ENCODE results near the gene GDI2.
"Not testable (repeated sequence)": the region's sequence is repeated elsewhere in the genome, so short reads cannot be mapped to it uniquely, and the experiment has no call there.

GDI2 gene

DNA sequence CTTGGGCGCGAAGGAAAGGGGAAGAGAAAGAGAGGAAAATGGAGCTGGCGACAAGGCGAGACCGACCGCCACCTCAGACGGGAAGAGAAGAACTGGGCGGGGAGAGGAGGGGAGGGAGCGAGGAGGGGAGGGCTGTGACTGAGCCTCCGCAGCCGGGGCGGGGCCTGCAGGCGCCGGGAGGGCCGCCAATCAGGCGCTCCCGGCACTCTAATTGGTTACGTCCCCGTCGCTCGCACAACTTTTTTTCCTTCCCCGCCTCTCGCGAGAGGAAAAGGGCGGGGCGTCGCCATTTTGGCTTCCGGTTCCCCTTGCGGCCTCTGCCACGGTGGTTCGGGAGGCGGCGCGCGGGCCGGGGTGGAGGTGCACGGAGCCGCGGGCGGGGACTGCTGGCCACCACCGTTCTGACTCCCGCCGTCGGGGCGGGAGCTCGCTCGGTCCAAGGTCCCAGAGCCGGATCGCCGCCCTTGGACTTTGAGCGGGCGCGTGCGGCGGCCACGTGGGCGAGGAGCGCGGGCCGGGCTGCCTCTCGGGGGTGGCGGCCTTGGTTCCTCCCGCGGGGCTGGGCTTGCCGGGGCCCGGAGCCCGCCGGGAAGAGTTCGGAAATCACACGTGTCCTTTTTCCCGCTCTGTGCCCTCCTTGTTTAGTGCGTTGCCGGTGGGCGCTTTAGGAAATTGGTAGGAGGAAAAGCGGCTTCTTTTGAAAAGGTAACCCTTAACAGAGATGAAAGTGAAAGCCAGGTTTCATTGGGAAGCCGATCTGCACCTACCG lies at the start of gene GDI2:
GDI2 (minus strand) TSS at position 94 of the 769 bp plus-strand sequence. CDS start 176 bp downstream, outside the sequence.
- peak; percentile 91 to 92 for DNase-seq (ENCODE audit: low read depth in 2 of 2)

DNA sequence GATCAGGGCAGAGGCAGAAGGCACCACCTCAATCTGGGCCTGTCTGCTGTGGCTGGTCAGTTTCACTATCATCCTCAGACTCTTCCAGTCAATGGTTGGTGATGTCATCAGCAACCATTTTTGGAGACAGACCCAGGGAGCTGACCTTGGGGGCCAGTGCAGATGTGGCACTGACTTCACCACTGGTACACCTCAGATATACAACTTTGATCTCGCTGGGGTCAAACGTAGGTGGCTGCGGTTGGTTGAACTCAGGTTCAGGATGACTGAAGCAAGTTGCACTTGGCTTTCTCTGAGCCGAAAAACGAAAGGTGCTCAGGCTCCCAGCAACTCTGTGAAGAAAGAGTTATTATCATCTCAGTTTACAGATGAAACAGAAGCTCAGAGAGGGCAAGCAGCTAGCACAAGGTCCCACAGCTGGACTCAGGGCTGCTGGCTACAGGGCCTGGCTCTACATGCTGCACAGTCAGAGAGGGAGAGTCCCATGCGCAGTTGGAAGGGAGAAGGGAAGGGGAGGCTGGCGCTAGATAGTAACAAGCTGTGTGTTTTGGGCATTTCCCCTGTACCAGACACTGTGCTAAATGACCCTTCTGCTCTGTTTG lies 49.2 kb upstream of the GDI2 start:
- DNase-seq (ENCODE audit: low read depth in 2 of 2), result peak in 1 of 2 donors; percentile 30

DNA sequence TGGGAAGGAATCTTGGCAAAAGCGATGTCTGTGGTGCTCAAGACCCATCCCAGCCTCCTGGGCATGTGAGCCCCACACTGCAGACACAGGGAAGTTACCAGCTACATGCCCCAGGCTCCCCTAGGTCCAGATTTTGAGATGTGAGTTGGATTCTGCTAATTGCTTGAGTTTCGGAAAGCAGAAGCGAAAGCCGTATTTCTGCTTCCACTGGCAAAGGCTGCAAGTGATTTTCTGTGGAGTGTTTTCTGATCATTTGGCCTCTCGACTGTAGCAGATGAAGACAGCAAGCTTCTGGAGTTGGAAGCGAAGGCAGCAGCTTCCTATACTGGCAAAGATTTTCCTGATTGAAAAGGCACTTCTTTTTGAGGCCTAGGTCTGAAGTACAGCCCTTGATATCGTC lies 46.8 kb upstream of the GDI2 start:
- DNase-seq (ENCODE audit: low read depth in 2 of 2), result no peak

DNA sequence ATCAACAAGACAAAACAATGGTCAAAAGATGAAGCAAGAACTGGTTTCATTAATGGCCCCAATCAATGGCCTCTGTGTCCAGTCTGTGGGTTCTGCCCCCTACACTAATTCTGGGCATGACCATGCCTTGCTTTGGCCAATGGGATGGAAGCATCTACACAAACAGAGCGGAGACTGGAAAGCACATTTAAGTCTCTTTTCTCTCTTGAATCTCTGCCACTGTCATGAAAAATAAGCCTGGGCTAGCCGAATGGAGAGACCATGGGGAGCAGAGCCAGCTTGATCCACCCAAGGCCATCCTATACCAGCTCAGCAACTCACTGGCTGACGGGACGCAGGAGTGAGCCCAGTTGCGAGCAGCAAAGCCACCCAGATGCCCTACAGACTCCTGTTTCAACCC lies 45.6 kb upstream of the GDI2 start:
- no peak for DNase-seq (ENCODE audit: low read depth in 2 of 2)

DNA sequence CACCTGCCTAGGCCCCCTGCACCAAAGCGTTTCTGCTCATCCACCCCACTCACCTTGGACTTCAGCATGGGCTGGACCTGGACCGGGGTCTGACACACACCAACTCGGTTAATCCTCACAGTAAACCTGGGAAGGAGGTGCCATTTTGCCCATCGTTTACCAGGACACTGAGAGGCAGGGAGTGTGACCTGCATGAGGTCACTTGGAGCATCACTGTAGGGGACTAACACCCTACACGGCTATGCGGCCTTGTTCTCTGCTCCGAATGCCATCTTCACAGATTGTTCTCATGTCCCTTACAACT lies 43.4 kb upstream of the GDI2 start:
- no peak for DNase-seq (ENCODE audit: low read depth in 2 of 2)

DNA sequence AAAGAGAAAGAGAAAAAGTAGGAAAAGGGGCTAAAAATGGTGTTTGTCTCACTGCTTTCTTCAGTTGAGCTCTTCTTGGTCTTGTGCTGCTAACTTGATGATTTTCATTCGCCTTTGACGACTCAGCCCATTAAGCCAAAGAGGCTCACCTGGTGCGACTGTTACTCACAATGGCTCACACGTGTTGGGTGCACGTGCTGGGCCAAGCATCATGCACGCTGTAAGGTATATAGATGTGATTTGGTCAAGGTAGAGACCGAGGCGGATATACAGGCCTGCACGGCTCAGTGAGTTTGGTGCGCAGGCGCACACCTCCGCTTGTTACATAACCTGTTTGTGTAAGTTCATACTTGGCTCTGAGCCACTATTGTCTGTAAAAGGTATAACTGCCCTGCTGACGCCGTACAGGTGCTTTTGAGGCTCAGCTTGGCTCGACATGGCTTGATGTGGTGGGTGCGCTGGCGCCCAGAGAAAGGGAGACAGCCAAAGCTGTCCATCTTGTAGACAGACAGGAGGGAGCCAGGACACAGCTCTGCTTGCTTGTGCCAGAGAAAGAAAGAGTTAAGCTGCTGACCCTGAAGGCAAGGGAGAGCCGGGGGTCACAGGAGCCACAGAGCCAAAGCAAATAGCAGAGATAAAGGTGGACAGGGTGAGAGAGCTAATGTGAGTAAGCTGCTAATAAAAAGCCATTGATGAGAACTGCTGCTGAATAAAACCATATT lies 42.9 kb upstream of the GDI2 start:
- DNase-seq (ENCODE audit: low read depth in 2 of 2), result no peak

DNA sequence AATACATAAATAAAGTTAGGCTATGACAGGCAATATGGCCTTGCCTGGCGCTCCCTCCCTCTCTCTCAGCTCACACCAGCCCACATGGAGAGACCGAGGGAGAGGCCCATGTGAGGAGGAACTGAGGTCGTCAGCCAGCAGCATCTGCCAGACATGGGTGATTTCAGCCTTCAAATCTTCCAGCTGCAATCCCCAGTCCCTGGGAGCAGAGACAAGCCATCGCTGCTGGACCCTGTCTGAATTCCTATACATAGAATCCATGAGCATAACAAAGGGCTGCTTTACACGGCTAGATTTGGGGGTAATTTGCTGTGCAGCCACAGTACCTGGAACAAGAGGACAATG lies 40.9 kb upstream of the GDI2 start:
- no peak for DNase-seq (ENCODE audit: low read depth in 2 of 2)

DNA sequence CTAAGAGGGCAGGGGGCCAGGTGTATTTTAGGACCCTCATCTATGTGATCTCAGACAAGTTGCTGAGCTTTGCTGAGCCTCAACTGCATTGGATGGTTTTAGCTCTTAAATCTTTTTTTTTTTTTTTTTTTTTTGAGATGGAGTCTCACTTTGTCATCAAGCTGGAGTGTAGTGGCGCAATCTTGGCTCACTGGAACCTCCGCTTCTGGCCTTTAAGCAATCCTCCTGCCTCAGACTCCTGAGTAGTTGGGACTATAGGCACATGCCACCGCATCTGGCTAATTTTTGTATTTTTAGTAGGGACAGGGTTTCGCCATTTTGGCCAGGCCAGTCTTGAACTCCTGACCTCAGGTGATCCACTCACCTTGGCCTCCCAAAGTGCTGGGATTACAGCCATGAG lies 33.4 kb upstream of the GDI2 start:
- not testable (repeated sequence) for DNase-seq (ENCODE audit: low read depth in 2 of 2)

DNA sequence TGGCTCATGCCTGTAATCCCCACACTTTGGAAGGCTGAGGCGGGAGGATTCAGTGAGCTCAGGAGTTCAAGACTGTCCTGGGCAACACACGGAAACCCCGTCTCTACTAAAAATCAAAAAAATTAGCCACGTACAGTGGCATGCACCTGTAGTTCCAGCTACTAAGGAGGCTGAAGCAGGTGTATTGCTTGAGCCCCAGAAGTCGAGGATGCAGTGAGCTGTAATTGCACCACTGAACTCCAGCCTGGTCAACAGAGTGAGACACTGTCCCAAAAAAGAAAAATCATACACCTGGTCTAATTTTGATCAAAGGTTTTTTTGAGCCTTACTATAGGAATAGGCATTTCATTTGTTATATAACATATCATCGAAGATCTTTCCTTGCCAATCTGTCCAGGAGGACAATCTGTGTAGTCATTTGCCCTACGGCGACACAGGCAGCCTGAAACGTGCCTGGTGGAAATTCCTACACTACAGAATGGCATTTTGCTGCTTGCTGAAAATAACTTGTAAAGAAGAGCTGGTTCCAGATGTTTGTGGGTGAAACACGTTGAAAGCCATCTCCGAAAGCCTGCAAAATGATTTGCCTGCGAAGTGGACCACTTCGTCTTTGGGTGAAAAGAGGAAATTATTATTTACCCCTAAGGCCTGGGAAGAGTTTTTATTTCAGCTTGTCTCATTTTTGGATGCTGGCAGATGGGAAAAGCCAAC lies 31.3 kb upstream of the GDI2 start:
- DNase-seq (ENCODE audit: low read depth in 2 of 2), result no peak

DNA sequence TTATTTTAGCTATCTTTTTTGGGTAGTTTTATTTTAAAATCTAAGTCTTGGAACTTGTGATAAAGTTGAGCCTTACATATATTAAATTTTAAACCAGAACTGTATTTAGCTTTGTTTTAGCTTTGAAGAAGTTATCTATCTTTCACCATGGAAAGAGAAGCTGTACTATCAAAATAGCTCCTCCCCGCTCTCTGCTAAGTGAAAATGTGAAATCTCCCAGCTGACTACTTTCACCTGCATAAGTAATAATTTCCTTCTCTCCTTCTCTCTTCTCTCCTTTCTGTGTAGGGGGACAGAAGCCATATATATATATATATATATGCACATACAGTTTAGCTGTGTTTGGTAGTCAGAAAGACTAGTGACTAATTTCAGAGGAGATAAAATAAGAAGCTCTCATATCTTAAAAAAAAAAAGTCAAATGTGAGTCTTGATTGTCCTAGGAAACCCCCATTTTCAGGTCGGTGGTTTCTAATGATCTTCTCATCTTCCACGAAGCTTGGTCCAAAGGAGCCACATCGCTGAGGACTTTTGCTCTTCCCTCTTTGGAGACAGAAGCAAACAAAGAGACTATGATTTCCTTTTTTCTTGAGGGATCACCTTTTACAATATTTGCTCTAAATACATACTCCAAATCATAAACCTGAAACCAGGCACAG lies 30.6 kb upstream of the GDI2 start:
- no peak for DNase-seq (ENCODE audit: low read depth in 2 of 2)

DNA sequence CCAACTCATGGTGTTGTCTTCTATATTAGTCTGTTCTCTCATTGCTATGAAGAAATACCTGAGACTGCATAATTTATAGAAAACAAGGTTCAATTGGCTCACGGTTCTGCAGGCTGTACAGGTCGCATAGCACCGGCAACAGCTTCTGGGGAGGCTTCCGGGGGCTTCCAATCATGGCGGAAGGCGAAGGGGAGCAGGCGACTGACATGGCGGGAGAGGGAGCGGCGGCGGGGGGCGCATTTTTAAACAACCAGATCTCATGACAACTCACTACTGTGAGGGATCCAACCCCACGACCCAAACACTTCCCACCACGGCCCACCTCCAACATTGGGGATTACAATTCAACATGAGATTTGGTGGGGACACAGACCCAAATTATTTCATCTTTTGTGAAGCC lies 28.7 kb upstream of the GDI2 start:
- DNase-seq (ENCODE audit: low read depth in 2 of 2), result no peak

DNA sequence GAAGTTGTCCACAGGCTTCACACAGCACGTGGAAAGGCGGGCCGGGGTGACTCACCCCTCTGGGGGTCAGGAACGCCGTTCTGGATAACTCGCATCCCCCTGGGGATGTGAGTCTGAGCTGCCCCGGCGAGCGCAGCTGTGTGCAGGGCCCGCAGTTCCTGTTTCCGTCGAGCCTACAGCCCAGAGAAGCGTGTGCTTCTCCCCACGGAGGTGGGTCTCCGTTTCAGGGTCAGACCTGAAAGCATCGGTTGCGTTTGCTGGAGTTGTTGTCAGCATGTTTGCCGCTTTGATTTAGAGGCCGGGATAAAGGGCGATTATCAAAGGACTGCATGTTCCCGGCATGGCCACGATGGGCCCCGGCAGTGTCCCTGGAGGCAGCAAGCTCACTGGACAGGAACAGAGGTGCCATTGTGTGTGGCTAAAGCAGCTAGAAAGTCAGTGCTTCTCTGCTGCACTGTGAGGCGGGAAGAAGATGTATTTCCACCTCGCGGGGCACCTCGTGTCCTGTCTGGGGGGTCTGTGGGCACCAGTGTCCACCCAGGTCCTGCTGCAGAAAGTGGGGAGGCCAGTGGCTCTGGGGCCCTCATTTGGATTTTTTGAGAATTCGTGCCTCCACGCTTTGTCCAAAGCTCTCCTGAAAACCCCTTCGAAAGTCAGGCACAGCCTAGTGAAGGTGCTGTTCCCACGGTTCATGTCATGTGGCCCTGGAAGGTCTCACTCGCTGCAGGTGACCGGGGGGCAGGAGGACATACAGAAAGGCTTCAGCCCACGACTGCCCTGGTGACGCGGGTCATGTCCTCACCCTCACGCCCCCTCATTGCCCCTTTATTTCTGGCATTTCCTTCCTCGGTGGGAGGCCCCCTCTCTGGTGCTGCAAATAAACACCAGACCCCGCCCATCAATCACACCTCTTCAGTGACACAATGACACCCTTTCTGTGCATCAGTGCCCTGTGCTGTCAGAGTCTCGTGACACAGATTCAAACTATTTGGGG lies 27.4 kb upstream of the GDI2 start:
- no peak for DNase-seq (ENCODE audit: low read depth in 2 of 2)

DNA sequence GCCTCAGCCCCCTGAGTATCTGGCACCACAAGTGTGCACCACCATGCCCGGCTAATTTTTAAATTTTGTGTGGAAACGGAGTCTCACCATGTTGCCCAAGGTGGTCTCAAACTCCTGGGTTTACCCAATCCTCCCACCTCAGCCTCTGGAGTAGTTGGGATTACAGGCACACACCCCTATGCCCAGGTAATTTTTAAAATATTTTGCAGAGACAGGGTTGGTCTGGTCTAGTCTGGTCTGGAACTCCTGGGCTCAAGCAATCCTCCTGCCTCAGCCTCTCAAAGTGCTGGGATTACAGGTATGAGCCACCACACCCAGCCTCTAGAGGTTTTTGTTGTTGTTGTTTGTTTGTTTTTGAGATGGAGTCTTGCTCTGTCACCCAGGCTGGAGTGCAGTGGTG lies 22.9 kb upstream of the GDI2 start:
- DNase-seq (ENCODE audit: low read depth in 2 of 2), result not testable (repeated sequence)

DNA sequence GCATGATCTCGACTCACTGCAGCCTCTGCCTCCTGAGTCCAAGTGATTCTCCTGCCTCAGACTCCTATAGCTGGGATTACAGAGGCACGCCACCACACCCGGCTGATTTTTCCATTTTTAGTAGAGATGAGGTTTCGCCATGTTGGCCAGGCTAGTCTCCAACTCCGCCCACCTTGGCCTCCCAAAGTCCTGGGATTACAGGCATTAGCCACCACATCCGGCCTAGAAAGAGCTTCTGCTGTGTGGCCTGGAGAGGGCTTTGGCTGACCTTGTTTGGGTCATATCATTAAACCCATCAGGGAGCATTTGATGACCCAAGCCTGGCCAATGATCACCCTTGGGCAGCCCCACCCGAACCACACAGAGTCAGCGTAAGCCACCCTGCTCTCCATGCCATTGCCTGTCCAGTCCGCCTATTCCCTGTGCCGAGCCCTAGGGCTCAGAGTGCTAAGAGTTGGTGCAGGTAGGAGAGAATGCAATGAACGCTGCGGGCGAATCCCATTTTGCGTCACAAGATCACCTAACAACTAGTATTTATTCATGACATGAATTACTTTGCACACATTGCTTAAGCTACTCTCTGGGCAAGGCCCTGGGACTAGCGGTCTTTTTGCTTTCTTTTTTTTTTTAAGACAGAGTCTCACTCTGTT lies 22.3 kb upstream of the GDI2 start:
- DNase-seq (ENCODE audit: low read depth in 2 of 2), result no peak

DNA sequence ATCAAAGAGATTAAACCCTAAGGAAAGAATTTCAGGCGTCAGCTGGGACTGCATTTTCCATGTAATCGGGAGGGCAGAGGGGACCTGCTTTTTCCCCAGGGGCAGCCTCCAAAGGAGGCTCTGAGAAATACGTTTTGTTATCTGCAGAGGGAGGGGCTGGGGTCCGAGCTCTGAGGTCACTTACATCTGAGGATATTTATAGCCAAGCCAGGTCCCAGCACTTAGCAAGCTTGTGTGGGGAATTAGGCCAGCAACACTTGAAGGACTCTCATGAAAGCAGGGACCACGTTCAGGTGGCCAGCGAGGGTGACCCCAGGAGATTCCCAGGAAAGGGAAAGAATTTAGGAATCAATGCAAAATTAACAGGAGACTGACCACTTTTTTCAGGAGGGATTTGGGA lies 20.6 kb upstream of the GDI2 start:
- DNase-seq (ENCODE audit: low read depth in 2 of 2), result no peak

DNA sequence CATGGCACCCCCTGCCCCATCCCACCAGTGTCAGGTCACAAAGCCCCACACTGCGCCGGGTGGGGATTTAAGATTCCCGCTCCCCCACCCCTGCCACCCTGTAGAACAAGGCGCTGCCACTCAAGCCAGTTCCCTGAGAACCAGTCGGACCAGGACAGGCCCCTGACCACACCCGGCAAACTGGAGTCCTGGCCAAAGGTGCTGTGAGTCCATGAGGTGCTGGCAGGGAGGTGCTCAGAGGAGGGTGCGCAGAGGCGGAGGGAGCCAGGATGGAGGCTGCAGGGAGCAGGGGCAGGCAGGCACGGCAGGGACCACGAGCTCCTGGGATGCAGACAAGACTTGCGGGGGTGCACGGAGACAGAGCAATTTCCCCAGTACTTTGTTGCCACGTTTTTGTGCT lies 19.7 kb upstream of the GDI2 start:
- no peak for DNase-seq (ENCODE audit: low read depth in 2 of 2)

DNA sequence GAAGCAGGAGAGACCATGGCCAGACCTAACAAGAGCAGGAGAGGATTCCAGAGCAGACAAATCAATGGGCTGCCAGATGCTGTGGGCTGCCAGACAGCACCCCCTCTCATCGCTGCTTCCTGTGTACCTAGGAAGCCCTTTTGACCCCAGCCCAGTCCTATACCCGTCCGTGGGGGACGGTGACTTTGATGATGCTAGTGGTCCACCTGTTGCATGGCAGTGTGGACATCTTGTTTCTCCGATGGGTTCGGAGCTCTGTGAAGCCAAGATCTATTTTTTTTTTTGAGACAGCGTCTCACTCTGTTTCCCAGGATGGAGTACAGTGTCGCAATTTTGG lies 18.2 kb upstream of the GDI2 start:
- no peak for DNase-seq (ENCODE audit: low read depth in 2 of 2)

DNA sequence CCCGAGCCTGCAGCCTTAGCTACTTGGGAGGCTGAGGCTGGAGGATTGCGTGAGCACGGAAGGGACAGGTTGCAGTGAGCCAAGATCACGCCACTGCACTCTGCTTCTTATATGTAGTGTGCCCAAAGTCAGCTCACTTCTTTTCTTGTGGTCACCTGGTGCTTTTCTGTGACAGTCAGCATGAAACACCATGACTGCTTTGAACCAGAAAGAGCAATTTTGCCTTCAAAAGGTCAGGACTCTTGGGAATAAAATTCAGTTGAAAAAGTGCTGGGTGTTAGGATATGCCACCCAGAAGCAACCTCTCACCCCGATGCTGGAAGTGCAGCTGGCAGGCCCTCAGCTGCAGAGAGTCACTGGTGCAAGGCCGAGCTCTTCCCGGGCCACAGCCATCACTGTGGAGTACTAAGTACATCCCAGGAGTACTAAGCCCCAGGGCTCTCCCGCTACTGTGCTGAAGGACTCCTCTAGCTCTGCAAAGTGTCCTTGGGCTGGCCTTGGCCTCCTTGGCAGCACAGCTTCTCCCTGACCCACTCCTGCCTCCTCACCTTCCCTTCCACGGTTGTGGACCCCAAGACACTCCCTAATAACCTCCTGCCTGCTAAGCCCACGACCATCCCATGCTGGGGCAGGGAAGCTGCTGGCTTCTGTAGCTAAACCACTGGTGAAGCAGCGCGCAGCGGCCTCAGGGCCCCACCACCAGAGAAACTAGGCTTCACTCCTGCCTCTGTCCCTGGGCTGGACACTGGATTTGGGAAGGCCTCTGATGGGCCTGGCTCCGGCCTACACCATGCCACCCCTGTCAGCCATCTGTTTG lies 17.6 kb upstream of the GDI2 start:
- no peak for DNase-seq (ENCODE audit: low read depth in 2 of 2)

DNA sequence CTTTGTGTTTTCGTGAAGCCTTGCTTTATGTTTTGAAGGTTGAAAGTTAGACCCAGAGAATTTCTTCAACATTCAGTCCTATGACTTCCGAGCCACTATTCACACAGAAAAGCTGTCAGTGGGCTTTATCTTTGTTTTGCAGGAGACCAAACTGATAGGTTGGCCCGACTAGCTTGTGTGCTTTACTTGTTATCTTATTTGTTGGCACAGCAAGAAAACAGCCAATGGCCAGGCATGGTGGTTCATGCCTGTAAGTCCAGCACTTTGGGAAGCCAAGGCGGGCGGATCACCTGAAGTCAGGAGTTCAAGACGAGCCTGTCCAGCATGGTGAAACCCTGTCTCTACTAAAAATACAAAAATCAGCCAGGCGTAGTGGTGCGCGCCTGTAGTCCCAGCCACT lies 16.0 kb upstream of the GDI2 start:
- no peak for DNase-seq (ENCODE audit: low read depth in 2 of 2)

DNA sequence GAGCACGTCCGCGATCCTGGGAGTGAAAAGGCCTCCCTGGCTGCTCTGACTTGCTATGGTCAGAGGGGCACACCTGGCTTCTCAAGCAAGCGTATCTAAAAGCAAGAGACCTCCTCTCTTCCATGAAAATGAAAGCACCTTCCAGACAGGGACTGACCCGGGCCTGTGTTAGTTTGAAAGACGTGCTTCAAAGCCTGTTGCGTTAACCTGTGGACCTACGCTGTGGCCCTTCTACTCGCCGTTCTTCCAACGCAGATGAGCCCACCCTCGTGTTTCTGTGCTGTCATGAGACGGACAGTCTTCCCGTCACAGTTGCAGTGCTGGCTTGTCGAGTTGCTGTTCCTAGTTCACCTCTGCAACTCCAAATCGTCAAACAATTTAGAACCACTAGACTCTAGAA lies 15.5 kb upstream of the GDI2 start:
- no peak for DNase-seq (ENCODE audit: low read depth in 2 of 2)
